GM12878 (cell line): Measurements from ENCODE around the gene TFRC.

Source experiments
- EP300 ChIP-seq, 2 experiments: fragments of 150-350 bp in 1 of 2; IDR thresholded peaks; 2 replicates each; pipeline ENCODE4 v1.6.1; 2011 to 2012; ENCODE audit warnings: low read depth in 2 of 2, low read length in 2 of 2, borderline replicate concordance in 1 of 2, improper control_type of control experiment in 1 of 2, inconsistent platforms in 1 of 2; ENCODE audit not compliant: control insufficient read depth in 1 of 2
- TF ChIP-seq, protein P1 (sequence below), 3 experiments: IDR thresholded peaks in 2 of 3; conservative IDR thresholded peaks in 1 of 3; 2 replicates each; pipeline ENCODE4 v1.5.1; 2011; ENCODE audit warnings: low read depth in 3 of 3, low read length in 3 of 3, mild to moderate bottlenecking in 3 of 3, control low read depth in 2 of 3, moderate library complexity in 2 of 3, inconsistent platforms in 1 of 3, mixed read lengths in 1 of 3; ENCODE audit not compliant: control insufficient read depth in 2 of 3, insufficient read depth in 1 of 3; ENCODE audit errors: extremely low read depth in 1 of 3

DNA sequence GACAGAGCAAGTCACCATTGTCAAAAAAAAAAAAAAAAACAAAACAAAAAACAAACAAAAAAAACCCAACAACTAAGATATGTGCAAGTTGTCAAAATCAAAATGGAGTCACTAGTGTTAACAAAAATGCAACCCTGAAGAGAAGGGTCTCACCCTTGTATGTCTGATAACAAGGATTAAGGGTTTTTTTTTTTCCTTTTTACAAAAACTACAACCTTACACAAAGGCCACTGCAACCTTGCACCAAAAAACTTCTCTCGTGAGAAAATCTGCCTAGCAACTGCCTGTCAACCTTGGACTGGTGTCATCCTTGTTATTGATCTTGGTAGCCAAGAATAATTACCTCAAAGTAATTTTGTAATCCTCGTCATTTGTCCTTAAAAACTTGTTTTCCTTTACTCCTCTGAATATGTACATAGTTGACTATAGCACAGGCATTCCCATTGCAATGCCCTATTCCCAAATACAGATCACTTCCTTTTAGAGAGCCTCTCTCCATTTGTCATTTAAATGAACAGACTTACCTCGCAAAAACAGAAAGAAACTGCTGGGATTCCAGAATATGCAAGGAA, 24.0 kb downstream of the TFRC start:
- TF ChIP-seq, protein P1, sequence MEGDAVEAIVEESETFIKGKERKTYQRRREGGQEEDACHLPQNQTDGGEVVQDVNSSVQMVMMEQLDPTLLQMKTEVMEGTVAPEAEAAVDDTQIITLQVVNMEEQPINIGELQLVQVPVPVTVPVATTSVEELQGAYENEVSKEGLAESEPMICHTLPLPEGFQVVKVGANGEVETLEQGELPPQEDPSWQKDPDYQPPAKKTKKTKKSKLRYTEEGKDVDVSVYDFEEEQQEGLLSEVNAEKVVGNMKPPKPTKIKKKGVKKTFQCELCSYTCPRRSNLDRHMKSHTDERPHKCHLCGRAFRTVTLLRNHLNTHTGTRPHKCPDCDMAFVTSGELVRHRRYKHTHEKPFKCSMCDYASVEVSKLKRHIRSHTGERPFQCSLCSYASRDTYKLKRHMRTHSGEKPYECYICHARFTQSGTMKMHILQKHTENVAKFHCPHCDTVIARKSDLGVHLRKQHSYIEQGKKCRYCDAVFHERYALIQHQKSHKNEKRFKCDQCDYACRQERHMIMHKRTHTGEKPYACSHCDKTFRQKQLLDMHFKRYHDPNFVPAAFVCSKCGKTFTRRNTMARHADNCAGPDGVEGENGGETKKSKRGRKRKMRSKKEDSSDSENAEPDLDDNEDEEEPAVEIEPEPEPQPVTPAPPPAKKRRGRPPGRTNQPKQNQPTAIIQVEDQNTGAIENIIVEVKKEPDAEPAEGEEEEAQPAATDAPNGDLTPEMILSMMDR (IDR thresholded peaks at IDR 0.05 in 2 of 3, conservative IDR thresholded peaks at IDR 0.05 in 1 of 3; ENCODE audit: control insufficient read depth in 2 of 3, extremely low read depth in 1 of 3, insufficient read depth in 1 of 3, low read depth in 3 of 3, low read length in 3 of 3) = no peak
- no peak for TF ChIP-seq EP300 (IDR thresholded peaks at IDR 0.05; ENCODE audit: borderline replicate concordance in 1 of 2, control insufficient read depth in 1 of 2, low read depth in 2 of 2, low read length in 2 of 2)
